ENCODE results near the gene REG1B. TPM values are rescaled to one million over a fixed set of nuclear protein-coding genes. Genes with fewer than 3 reads are reported as not detected.

REG1B gene
- total and polyA plus RNA-seq, 9 of the 15 experiments (the other 6 are each of a cell fraction or from before 2014, with no cell fraction given), result 0.15 to 2.0 TPM; not detected in 7

DNA sequence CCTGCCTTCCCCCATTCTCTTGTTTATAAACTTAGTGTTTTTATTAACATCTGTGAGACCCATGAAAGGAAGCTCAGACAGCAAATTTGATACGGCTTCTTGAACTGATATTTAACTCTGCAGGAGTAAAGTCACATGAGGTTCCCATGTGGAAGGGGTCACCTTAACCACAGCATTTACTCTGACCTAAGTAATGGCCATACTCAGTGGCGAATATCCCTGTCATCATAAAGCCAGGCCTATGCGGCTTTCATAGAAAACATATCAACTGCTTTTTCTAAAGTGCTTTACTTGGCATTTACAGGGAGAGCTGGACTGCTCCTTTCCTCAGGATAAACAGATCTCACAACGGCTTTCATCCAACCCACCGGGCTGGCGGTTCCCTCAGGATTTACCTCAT lies 41.5 kb upstream of the REG1B start (continued):
- TF ChIP-seq ZNF280A (IDR thresholded peaks at IDR 0.05; ENCODE audit: low read depth, partially characterized antibody), result no peak

- no peaks in the 10 kb centered on the region for H3K9me1 ChIP-seq (ENCODE audit: control insufficient read depth, insufficient read depth, low read length)
- no TSS peak for BruUV-seq (replicated peaks)
- no peak overlapping the region for H3K27ac ChIP-seq (ENCODE audit: extremely low read depth, low read depth, low read length)
- H4K20me1 ChIP-seq (replicated peaks; ENCODE audit: control insufficient read depth, insufficient read depth, low read length), result no peaks in the 10 kb centered on the region
- no peaks in the 10 kb centered on the region for H3K79me2 ChIP-seq (ENCODE audit: control insufficient read depth, insufficient read depth, low read length)
- in situ Hi-C loops (cut with MboI), result no loop called here
- FAIRE-seq, result no peak
- H3K4me3 ChIP-seq, result no peak overlapping the region
- WGBS (ENCODE audit: insufficient coverage, low coverage, missing lambda C conversion rate), result 0% methylated on average over 3 of the region's 3 CpGs
- no peaks in the 10 kb centered on the region for H3K4me1 ChIP-seq (replicated peaks in 1 of 2; ENCODE audit: control insufficient read depth in 2 of 2, insufficient read depth in 2 of 2, low read length in 2 of 2)
- POLR2A ChIA-PET, result no interaction called here
- H3K4me2 ChIP-seq (ENCODE audit: insufficient read depth, low read length), result no peak overlapping the region
- DNase-seq (ENCODE audit: extremely low read depth in 1 of 4, low spot score in 3 of 4), result no peak
- H3K9me3 ChIP-seq (replicated peaks; ENCODE audit: control insufficient read depth, insufficient read depth, low read depth, low read length), result no peaks in the 10 kb centered on the region
- ATAC-seq, result no peak
- H3K9ac ChIP-seq (ENCODE audit: insufficient read depth in 1 of 2, low read depth in 2 of 2, low read length in 2 of 2), result no peak overlapping the region
- H2AFZ ChIP-seq (ENCODE audit: low read depth, low read length), result no peak overlapping the region
- H3K27me3 ChIP-seq (ENCODE audit: control insufficient read depth in 2 of 2, insufficient read depth in 2 of 2, low read length in 2 of 2), result no peaks in the 10 kb centered on the region
- CTCF ChIA-PET (ENCODE audit: low intra/inter-chr PET ratio), result no interaction called here
- intact Hi-C loops (cut with micrococcal nuclease), result no loop called here
- no peaks in the 10 kb centered on the region for H3K36me3 ChIP-seq (ENCODE audit: control insufficient read depth, insufficient read depth, low read length)
- TF ChIP-seq, protein P1, sequence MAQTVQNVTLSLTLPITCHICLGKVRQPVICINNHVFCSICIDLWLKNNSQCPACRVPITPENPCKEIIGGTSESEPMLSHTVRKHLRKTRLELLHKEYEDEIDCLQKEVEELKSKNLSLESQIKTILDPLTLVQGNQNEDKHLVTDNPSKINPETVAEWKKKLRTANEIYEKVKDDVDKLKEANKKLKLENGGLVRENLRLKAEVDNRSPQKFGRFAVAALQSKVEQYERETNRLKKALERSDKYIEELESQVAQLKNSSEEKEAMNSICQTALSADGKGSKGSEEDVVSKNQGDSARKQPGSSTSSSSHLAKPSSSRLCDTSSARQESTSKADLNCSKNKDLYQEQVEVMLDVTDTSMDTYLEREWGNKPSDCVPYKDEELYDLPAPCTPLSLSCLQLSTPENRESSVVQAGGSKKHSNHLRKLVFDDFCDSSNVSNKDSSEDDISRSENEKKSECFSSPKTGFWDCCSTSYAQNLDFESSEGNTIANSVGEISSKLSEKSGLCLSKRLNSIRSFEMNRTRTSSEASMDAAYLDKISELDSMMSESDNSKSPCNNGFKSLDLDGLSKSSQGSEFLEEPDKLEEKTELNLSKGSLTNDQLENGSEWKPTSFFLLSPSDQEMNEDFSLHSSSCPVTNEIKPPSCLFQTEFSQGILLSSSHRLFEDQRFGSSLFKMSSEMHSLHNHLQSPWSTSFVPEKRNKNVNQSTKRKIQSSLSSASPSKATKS (CRISPR knock-in tag; IDR thresholded peaks at IDR 0.05), result no peak
- no peak for TF ChIP-seq ARNT (IDR thresholded peaks at IDR 0.05)
- TF ChIP-seq CEBPG (CRISPR knock-in tag; IDR thresholded peaks at IDR 0.05), result no peak
- TF ChIP-seq CEBPG (tag; conservative IDR thresholded peaks at IDR 0.05 in 1 of 2, IDR thresholded peaks at IDR 0.05 in 1 of 2), result no peak
- TF ChIP-seq CBX5 (IDR thresholded peaks at IDR 0.05; ENCODE audit: borderline replicate concordance, low read depth), result no peak
- TF ChIP-seq PATZ1 (CRISPR knock-in tag; IDR thresholded peaks at IDR 0.05; ENCODE audit: borderline replicate concordance), result no peak
- TF ChIP-seq GATAD2A (IDR thresholded peaks at IDR 0.05), result no peak
- no peak for TF ChIP-seq DDX20 (tag; IDR thresholded peaks at IDR 0.05; ENCODE audit: low read depth)
- TF ChIP-seq PTBP1 (IDR thresholded peaks at IDR 0.05; ENCODE audit: low read depth, low read length), result no peak
- TF ChIP-seq FOXP1 (CRISPR knock-in tag; IDR thresholded peaks at IDR 0.05), result no peak
- no peak for TF ChIP-seq KLF6 (CRISPR knock-in tag; IDR thresholded peaks at IDR 0.05; ENCODE audit: borderline replicate concordance)
- no peak for TF ChIP-seq MTF1 (CRISPR knock-in tag; IDR thresholded peaks at IDR 0.05; ENCODE audit: borderline replicate concordance)
Measured at GRCh38 chr2:79128406-79128805, 40.6 kb upstream of the REG1B start.

Measured in K562 (cell line).